Globus pallidus (tissue), 1 donor: Measurements from ENCODE around the gene HAPLN1.
A peak's percentile ranks its signal among the peaks of the same experiment; 100 is the strongest.
"Not testable (repeated sequence)": the region's sequence is repeated elsewhere in the genome, so short reads cannot be mapped to it uniquely, and the experiment has no call there.

Experiments
- DNase-seq: peaks from one replicate; pipeline ENCODE4 v3.0.0-alpha.2; 2015; ENCODE audit warnings: low spot score

Gene HAPLN1

GRCh38 chr5:83720836-83721537 is at the start of gene HAPLN1:
HAPLN1 (minus strand) TSS chr5:83720855; CDS start chr5:83673523, 47,332 bp downstream.
- DNase-seq, result no peak

DNA sequence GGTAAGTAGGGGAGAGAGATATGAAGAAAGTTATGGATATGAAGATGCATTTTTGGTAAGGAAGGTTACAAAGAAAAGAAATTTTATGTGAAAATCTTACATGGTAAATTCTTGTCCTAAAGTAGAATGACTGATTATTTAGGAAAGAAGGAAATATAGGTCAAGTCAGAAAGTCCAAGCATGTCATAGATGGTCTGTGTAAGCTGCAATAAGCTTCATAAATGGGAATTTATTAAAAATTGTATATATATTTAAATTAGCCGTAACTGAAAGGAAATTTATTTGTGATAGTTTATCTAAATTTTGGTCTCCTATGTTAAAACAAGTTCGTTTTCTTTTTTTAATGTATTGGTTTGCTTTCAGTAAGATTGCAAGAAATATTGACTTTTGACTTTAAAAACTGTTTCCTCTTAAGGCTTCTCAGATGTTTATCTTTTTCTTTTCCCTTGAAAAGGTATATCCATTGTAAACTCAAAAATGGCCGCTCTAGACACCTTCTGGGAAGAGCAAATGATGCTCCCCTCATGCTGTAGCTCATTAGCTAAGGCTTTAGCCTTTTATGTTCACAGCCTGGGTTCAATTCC is 46.8 kb upstream of the HAPLN1 start:
- no peak for DNase-seq

DNA sequence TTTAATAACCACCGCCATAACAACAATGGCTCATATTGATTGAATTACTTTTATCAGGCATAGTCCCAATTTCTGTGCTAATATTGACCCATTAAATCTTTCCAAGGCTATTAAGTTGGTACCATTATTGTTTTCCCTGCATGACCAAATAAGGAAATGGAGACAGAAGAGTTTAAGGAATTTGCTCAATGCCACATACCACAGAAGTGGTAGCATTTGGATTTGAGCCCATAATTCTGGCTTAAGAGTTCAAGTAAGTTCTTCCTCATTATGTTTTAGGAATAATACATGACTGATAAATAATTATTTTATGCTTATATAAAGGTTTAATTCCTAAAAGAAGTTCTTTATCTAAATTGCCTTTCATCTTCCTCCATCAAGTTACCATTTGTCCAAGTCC is 43.4 kb upstream of the HAPLN1 start:
- no peak for DNase-seq

DNA sequence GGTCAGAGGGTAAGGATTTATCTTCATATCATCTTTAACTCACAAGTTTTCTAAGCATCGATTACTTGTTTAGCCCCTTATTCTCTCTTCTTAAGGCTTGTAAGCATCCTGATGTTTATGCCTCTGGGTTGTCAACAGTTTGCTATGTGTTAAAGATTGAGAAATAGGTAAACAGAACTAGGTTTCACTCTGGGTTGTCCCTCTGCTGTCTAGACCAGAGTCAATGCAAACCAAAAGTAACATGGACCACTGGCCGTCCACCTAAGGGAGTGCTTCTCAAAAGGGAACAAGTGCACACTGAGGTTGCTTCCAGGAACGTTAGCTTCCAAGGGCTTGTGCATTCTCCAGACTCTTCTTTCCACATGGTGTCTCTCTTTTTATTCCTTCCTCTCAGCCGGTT is 39.9 kb upstream of the HAPLN1 start:
- no peak for DNase-seq

DNA sequence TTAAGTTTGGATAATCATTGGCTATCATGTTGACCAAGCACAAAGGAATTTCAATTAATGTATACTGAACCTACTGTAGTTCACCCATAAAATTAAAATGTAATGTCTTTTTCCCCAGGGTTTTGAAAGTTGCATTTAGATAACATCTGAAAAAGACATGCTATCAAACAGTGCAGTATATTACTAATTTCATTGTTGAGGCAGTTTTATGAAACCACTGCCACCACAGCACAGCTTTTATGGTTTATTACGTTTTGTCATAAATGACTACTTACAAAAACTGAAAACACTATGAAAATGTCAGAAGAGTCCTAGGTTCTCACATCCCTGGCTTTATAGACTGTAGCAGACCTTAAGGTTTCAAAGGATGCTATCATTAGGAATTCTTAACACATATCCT is 32.0 kb upstream of the HAPLN1 start:
- no peak for DNase-seq

- no peak for DNase-seq
Observed at GRCh38 chr5:83751201-83751600, 30.5 kb upstream of the HAPLN1 start.

DNA sequence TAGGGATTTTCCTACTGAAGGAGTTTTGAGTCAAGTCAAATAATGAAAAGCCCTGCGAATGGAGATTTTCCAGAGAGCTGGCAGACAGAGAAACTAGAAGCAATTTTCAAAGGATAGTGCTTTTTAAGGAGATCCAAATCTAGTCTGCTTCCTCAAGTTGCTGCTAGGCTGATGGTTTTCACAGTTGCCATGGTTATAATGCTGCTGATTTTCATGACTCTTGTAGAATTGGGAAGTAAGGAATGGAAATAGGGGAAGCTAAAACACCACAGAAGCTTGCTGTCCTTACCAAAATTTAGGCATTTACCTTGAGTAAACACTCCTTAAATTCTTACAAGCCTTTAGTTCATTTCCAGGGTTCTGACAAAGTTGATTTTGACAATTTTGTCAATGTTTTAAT is 30.1 kb upstream of the HAPLN1 start:
- DNase-seq, result peak; percentile 46

- DNase-seq, result no peak
Observed at GRCh38 chr5:83745816-83746215, 25.2 kb upstream of the HAPLN1 start.

DNA sequence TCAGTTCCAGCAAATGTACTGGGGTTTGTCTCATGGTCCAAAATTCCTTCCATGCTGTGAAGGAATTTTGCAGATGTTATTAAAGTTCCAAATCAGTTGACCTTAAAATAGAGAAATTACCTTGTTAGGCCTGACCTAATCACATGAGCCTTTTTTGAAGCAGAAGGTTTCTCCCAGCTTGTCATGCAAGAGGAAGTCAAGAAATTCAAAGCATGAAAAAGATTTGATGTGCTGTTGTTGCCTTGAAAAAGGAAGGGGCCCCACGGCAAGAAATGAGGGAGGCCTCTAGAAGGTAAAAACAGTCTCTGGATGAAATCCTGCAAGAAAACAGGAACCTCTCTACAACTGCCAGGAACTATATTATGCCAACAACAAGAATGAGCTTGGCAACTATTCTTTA is 24.2 kb upstream of the HAPLN1 start:
- DNase-seq, result no peak

- DNase-seq, result no peak
Observed at GRCh38 chr5:83742089-83742488, 21.4 kb upstream of the HAPLN1 start.

- no peak for DNase-seq
Observed at GRCh38 chr5:83741571-83741970, 20.9 kb upstream of the HAPLN1 start.

- DNase-seq, result no peak
Observed at GRCh38 chr5:83740741-83741140, 20.1 kb upstream of the HAPLN1 start.

DNA sequence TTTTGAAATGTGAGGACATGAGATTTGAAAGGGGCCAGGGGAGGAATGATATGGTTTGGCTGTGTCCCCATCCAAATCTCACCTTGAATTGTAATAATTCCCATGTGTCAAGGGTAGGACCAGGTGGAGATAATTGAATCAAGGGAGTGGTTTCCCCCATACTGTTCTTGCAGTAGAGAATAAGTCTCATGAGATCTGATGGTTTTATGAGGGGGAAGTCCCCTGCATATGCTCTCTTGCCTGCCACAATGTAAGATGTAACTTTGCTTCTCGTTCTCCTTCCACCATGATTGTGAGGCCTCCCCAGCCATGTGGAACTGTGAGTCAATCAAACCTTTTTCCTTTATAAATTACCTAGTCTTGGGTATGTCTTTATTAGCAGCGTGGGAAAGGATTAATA is 15.5 kb upstream of the HAPLN1 start:
- DNase-seq, result not testable (repeated sequence)

- DNase-seq, result not testable (repeated sequence)
Observed at GRCh38 chr5:83735058-83735457, 14.4 kb upstream of the HAPLN1 start.

- no peak for DNase-seq
Observed at GRCh38 chr5:83731638-83732037, 11.0 kb upstream of the HAPLN1 start.

DNA sequence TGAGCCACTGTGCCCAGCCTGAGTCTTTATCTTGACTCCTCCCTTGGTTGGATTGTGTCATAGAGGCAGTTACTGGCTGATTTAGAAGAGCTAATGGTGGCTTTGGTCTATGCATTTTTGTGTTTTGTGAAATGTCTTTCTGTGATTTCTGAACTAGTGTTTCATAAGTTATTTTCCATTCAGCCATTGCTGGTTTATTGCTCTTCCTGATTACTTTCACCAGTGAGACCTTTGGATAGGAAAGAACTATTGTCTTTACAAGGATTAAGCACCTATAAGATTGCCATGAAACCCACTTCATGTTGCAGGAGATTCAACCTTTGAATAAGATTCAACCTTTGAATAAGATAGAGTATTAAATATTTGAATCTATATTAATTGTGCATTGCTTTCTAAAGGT is 8.7 kb upstream of the HAPLN1 start:
- DNase-seq, result no peak

DNA sequence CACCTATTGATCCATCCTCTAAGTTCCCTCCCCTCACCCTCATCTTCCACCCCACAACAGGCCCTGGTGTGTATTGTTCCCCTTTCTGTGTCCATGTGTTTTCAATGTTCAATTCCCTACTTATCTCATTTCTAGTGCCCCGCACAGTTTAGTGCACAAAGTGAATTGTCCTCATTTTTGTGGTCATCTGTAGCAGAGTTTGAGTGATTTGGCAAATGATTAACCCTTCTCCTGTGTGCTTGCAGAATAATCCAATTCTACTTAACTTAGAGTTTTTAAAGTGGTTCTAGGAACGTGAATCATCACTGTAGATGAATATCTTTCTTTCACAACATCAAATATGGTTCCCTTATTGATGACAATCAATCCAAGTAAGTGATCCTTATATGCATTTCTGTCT is 6.3 kb upstream of the HAPLN1 start:
- no peak for DNase-seq

DNA sequence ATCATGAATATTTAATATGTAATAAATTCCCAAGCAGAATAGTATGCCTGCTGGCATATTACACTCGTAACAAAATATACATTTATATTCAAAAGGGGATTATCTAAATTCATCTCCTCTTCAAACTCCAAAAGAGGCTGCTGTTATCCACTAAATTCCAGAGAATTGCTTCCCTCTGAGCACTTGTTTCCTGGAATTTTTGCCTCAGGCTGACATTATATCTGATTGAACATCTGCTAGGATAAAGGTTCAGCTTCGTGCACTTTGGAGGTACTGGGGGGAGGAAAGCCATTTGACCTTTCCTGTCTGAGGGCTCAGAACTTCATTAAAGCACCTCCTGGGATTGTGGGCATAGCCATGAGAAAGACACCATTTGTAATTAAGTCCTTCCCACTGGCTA is 4.3 kb upstream of the HAPLN1 start:
- no peak for DNase-seq

DNA sequence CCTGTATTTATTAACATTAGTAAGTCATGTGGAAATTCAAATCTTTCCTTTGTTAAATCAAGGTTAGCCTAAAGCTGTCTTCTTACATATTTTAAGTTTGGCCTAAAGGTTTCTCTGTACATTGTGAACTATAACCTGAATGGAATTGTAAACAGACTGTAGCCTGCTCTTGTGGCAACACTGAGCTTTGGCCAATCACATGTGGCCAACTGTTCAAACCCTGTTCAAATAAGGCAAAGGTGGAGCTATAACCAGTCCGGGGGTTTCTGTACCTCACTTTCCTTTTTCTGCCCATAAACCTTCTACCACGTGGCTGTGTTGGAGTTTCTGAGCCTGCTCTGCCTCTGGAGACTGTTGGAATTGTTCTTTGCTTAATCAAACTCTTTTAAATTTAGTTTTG is 3.3 kb upstream of the HAPLN1 start:
- no peak for DNase-seq

GRCh38 chr5:83723031-83723430 is 2.4 kb upstream of the HAPLN1 start:
- no peak for DNase-seq

- DNase-seq, result peak; percentile 53
Observed at GRCh38 chr5:83721953-83722901, 1.6 kb upstream of the HAPLN1 start.

GRCh38 chr5:83718936-83719495 is 1.6 kb downstream of the HAPLN1 start:
- DNase-seq, result no peak
